ENCODE results near the gene PANK2. TPM values are rescaled to one million over a fixed set of nuclear protein-coding genes. Genes with fewer than 3 reads are reported as not detected.

PANK2 gene
- total and polyA plus RNA-seq, 2 experiments from 2014 or later, result 36.1 to 72.0 TPM

DNA sequence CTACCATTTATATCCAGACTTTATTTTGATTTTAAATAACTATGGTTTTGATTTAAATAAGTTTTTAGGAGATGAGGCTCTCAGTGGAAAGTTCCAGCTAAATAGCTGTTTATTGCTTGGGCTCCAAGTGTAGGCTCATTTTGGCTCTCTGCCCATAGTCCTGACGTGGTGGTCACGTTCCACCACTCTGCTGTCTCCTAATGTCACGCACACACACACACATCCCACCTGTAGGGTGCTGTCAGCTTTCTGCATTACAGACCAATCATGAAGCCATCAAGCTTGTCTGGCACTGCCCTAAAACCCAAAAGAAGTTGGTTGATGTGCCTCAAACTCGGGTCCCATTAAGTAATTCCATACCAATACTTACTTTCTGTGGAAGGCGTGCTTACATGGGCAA is 45.4 kb downstream of the PANK2 start (continued):
- no peak for TF ChIP-seq ZNF462 (CRISPR knock-in tag; IDR thresholded peaks at IDR 0.05)
- no peak for TF ChIP-seq POLR2AphosphoS5 (IDR thresholded peaks at IDR 0.05; ENCODE audit: low read depth)
- TF ChIP-seq STAT1 (IDR thresholded peaks at IDR 0.05; ENCODE audit: unreplicated experiment), result no peak
- no peak for TF ChIP-seq ZNF331 (CRISPR knock-in tag; IDR thresholded peaks at IDR 0.05; ENCODE audit: low read depth)
- TF ChIP-seq CREB1 (CRISPR knock-in tag; IDR thresholded peaks at IDR 0.05; ENCODE audit: low read depth), result no peak

- Mint-ChIP-seq H3K4me1 (peaks cover 6% of the 10 kb centered on the region), H3K36me3 (ENCODE audit: low read depth) (peaks cover 7% of the 10 kb centered on the region; the same call in 2 of the 3 replicates), H3K9me3 (no peaks in the 10 kb centered on the region), H3K27me3 (ENCODE audit: insufficient read depth, low read depth, poor library complexity) (peaks cover 20% of the 10 kb centered on the region), H3K4me3 (no peak overlapping the region), H3K27ac (no peak overlapping the region)
- Histone ChIP-seq H3K9me2 (ENCODE audit: insufficient read depth) (no peaks in the 10 kb centered on the region), H3K79me2 (replicated peaks; ENCODE audit: insufficient read depth) (no peaks in the 10 kb centered on the region), H3F3A (replicated peaks; ENCODE audit: low read depth) (0 out of 2 replicates have a peak, but pooled peaks cover 3% of the 10 kb centered on the region), H4K20me1 (replicated peaks; ENCODE audit: insufficient read depth) (no peaks in the 10 kb centered on the region; the same call in none of the 2 replicates), H3K4me2 (no peak overlapping the region), H3K27ac (ENCODE audit: low read depth) (no peak overlapping the region), H2AFZ (no peak overlapping the region), H3K36me3 (ENCODE audit: insufficient read depth) (no peaks in the 10 kb centered on the region), H3K4me3 (no peak overlapping the region), H3K27me3 (ENCODE audit: insufficient read depth) (no peaks in the 10 kb centered on the region), H3K4me1 (ENCODE audit: insufficient read depth) (peaks cover 10% of the 10 kb centered on the region)
- no peak for ATAC-seq
- DNase-seq (ENCODE audit: low spot score), result no peak
- TF ChIP-seq, protein P1, sequence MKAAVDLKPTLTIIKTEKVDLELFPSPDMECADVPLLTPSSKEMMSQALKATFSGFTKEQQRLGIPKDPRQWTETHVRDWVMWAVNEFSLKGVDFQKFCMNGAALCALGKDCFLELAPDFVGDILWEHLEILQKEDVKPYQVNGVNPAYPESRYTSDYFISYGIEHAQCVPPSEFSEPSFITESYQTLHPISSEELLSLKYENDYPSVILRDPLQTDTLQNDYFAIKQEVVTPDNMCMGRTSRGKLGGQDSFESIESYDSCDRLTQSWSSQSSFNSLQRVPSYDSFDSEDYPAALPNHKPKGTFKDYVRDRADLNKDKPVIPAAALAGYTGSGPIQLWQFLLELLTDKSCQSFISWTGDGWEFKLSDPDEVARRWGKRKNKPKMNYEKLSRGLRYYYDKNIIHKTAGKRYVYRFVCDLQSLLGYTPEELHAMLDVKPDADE (IDR thresholded peaks at IDR 0.05), result no peak
- TF ChIP-seq ZNF114 (CRISPR knock-in tag; IDR thresholded peaks at IDR 0.05) (no peak), EZH2 (IDR thresholded peaks at IDR 0.05; ENCODE audit: low read depth, unreplicated experiment) (no peak)
Measured at GRCh38 chr20:3935295-3935955, 46.2 kb downstream of the PANK2 start.

Measured in GM23338 (cell line).